Measurements from ENCODE around the gene BARD1.

DNA sequence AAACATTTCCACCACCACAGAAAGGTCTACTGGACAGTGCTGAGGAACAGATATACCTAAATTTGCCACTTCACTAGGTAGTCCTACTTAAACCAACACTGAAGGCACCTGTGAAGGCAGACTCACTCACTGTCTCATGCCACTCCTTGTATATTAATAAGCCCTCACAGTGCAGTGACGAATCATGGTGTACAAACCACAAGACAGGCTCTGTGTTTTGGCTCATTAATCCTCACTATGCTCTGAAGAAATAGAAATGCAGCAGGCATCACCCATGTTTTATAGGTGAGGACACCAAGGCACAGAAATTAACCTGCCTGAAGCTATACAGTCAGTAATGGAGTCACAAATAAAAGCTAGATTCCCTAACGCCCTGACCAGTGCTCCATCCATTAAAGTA lies 44.3 kb downstream of the BARD1 start:
- TF ChIP-seq, protein P1, sequence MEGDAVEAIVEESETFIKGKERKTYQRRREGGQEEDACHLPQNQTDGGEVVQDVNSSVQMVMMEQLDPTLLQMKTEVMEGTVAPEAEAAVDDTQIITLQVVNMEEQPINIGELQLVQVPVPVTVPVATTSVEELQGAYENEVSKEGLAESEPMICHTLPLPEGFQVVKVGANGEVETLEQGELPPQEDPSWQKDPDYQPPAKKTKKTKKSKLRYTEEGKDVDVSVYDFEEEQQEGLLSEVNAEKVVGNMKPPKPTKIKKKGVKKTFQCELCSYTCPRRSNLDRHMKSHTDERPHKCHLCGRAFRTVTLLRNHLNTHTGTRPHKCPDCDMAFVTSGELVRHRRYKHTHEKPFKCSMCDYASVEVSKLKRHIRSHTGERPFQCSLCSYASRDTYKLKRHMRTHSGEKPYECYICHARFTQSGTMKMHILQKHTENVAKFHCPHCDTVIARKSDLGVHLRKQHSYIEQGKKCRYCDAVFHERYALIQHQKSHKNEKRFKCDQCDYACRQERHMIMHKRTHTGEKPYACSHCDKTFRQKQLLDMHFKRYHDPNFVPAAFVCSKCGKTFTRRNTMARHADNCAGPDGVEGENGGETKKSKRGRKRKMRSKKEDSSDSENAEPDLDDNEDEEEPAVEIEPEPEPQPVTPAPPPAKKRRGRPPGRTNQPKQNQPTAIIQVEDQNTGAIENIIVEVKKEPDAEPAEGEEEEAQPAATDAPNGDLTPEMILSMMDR (IDR thresholded peaks at IDR 0.05; ENCODE audit: low read length), result no peak
- TF ChIP-seq EZH2 (IDR thresholded peaks at IDR 0.05; ENCODE audit: borderline replicate concordance, low read length), result no peak

Measured in OCI-LY1 (cell line).